PC-9 (cell line): ENCODE data around the gene ASAH2.

Experiments used
- CTCF ChIP-seq: fragments of 200-600 bp; sonication (generic); conservative IDR thresholded peaks from 2 replicates; pipeline ENCODE4 v1.6.1; 2017; ENCODE audit warnings: mixed run types, antibody characterized with exemption, mild to moderate bottlenecking, moderate library complexity
- EZH2 ChIP-seq: fragments of 200-600 bp; sonication (generic); IDR thresholded peaks from 2 replicates; pipeline ENCODE4 v1.8.0; 2017; ENCODE audit warnings: antibody characterized with exemption, low read depth

GRCh38 chr10:50250096-50250854, 1.0 kb downstream of the ASAH2 start:
- TF ChIP-seq CTCF: no peak
- no peak for TF ChIP-seq EZH2
